IPS-18c (cell line): ENCODE measurements around the gene PCDHGA5.
"Not testable (repeated sequence)": the region's sequence is repeated elsewhere in the genome, so short reads cannot be mapped to it uniquely, and the experiment has no call there.

Experiments
- H3K4me3 ChIP-seq: 2 replicates; pipeline ENCODE4 v1.7.0; 2013; ENCODE audit warnings: low read depth, mild to moderate bottlenecking, low read length, moderate library complexity; ENCODE audit not compliant: insufficient read depth
- H3K9me3 ChIP-seq: one replicate; pipeline ENCODE4 v1.6.1; 2013; ENCODE audit warnings: mild to moderate bottlenecking, low read length, moderate library complexity; ENCODE audit not compliant: control insufficient read depth, insufficient read depth

The PCDHGA5 gene

GRCh38 chr5:141398608-141399007 is 34.6 kb downstream of the PCDHGA5 start:
- Histone ChIP-seq H3K4me3 (no peak overlapping the region), H3K9me3 (peaks cover 19% of the 10 kb centered on the region)

DNA sequence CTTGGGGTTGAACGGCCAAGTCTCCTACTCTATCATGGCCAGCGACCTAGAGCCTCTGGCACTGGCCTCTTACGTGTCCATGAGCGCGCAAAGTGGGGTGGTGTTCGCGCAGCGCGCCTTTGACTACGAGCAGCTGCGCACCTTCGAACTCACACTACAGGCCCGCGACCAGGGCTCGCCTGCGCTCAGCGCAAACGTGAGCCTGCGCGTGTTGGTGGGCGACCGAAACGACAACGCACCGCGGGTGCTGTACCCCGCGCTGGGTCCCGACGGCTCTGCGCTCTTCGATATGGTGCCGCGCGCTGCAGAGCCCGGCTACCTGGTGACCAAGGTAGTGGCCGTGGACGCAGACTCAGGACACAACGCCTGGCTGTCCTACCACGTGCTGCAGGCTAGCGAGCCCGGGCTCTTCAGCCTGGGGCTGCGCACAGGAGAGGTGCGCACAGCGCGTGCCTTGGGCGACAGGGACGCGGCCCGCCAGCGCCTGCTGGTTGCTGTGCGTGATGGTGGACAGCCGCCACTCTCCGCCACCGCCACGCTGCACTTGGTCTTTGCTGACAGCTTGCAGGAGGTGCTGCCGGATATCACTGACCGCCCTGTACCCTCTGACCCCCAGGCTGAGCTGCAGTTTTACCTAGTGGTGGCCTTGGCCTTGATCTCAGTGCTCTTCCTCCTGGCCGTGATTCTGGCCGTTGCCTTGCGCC is 35.7 kb downstream of the PCDHGA5 start:
- Histone ChIP-seq H3K9me3 (peaks cover 15% of the 10 kb centered on the region), H3K4me3 (no peak overlapping the region)

DNA sequence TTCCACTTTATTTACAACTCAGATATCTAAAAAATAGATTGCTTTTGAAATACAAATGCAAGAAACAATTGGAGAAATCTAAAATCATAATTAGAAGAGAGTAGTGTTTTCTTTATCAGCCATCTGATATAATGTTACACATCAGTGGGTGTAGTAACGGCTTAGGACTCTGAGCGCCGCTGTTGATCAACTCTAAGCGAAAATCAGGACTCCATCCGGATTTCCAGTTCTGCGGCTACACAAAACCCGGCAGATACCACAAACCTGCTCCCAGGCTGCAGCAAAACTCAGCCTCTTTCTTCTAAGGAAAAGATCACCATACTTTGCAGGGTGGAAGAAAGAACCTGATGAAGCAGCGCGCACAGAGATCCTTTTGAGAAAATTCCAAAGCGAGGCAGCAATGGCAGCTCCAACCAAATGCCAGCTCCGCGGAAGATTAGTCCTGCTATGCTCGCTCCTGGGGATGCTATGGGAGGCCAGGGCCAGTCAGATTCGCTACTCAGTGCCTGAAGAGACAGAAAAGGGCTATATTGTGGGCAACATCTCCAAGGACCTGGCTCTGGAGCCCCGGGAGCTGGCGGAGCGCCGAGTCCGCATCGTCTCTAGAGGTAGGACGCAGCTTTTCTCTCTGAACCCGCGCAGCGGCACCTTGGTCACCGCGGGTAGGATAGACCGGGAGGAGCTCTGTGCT is 38.7 kb downstream of the PCDHGA5 start, which contains the start of gene PCDHGA9:
PCDHGA9 (plus strand) TSS at position 226 of the 691 bp plus-strand sequence; CDS start at position 401, 175 bp downstream.
- Histone ChIP-seq H3K4me3 (no peak within 1 kb of the TSS), H3K9me3 (peaks cover 15% of the 10 kb centered on the region)

DNA sequence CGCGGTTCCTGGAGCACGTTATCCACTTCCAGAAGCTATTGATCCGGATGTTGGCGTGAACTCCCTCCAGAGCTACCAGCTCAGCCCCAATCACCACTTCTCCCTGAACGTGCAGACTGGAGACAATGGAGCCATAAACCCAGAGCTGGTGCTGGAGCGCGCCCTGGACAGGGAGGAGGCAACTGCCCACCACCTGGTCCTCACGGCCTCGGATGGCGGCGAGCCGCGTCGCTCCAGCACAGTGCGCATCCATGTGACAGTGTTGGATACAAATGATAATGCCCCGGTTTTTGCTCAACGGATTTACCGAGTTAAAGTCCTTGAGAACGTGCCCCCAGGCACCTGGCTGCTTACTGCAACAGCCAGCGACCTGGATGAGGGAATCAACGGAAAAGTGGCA is 39.4 kb downstream of the PCDHGA5 start:
- H3K4me3 ChIP-seq: no peak overlapping the region
- peaks cover 13% of the 10 kb centered on the region for H3K9me3 ChIP-seq

DNA sequence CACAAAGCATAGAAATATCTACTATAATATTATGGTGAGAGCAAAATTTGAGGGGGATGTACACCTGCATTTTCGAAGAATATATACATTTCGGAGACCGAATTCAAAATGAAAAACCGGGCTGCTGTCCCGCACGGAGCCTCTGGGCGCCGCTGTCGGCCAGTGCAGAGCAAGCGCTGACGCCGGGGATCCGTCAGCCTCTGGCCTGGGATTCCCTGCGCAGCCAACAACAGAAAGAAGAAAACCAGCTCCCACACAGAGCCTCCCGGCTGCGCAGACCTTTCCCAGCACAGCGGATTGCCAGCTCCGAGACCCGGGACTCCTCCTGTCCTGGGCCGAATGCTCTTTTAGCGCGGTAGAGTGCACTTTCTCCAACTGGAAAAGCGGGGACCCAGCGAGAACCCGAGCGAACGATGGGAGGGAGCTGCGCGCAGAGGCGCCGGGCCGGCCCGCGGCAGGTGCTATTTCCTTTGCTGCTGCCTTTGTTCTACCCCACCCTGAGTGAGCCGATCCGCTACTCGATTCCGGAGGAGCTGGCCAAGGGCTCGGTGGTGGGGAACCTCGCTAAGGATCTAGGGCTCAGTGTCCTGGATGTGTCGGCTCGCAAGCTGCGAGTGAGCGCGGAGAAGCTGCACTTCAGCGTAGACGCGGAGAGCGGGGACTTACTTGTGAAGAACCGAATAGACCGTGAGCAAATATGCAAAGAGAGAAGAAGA is 44.0 kb downstream of the PCDHGA5 start, which contains the start of gene PCDHGB6:
PCDHGB6 (plus strand) TSS at position 232 of the 716 bp plus-strand sequence; CDS start at position 414, 182 bp downstream.
- H3K9me3 ChIP-seq: not testable (repeated sequence)
- peak within 1 kb of the TSS; percentile 73 for H3K4me3 ChIP-seq

GRCh38 chr5:141409598-141410306 is 45.8 kb downstream of the PCDHGA5 start:
- Histone ChIP-seq H3K4me3 (no peak overlapping the region), H3K9me3 (peaks cover 3% of the 10 kb centered on the region)

DNA sequence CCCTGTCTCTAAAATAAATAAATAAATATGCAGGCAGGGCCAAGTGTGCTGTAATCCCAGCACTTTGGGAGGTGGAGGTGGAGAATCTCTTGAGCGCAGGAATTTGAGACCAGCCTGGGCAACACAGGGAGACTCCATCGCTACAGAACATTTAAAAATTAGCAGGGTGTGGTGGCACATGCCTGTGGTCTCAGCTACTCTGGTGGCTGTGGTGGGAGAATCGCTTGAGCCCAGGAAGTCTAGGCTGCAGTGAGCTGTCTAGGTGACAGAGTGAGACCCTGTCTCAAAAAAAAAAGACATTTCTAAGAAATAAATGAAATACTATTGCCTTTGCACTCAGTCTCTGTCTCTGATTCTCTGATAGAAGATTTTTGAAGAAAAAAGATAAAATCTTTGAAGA is 47.6 kb downstream of the PCDHGA5 start:
- no peak overlapping the region for H3K4me3 ChIP-seq
- H3K9me3 ChIP-seq: peaks cover 4% of the 10 kb centered on the region

- Histone ChIP-seq H3K9me3 (peaks cover 4% of the 10 kb centered on the region), H3K4me3 (peak within 1 kb of the TSS; percentile 29; the same call in 1 of the 2 replicates)
Observed at GRCh38 chr5:141412854-141413539, 49.0 kb downstream of the PCDHGA5 start, which contains the start of gene PCDHGA10. PCDHGA10 (plus strand) TSS chr5:141412987; CDS start chr5:141413176, 189 bp downstream.

- H3K4me3 ChIP-seq: peak overlapping the region; percentile 6; the same call in 1 of the 2 replicates
- peaks cover 7% of the 10 kb centered on the region for H3K9me3 ChIP-seq
Observed at GRCh38 chr5:141413540-141414069, 49.6 kb downstream of the PCDHGA5 start.

DNA sequence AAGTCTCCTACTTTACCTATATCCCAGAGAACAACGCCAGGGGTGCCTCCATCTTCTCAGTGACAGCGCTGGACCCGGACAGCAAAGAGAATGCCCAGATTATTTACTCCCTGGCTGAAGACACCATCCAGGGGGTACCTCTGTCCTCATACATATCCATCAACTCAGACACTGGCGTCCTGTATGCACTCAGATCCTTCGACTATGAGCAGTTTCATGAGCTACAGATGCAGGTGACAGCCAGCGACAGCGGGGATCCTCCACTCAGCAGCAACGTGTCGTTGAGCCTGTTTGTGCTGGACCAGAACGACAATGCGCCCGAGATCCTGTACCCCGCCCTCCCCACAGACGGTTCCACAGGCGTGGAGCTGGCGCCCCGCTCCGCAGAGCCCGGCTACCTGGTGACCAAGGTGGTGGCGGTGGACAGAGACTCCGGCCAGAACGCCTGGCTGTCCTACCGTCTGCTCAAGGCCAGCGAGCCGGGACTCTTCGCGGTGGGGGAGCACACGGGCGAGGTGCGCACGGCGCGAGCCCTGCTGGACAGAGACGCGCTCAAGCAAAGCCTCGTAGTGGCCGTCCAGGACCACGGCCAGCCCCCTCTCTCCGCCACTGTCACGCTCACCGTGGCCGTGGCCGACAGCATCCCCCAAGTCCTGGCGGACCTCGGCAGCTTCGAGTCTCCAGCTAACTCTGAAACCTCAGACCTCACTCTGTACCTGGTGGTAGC is 50.7 kb downstream of the PCDHGA5 start:
- H3K4me3 ChIP-seq: not testable (repeated sequence)
- H3K9me3 ChIP-seq: peaks cover 15% of the 10 kb centered on the region

DNA sequence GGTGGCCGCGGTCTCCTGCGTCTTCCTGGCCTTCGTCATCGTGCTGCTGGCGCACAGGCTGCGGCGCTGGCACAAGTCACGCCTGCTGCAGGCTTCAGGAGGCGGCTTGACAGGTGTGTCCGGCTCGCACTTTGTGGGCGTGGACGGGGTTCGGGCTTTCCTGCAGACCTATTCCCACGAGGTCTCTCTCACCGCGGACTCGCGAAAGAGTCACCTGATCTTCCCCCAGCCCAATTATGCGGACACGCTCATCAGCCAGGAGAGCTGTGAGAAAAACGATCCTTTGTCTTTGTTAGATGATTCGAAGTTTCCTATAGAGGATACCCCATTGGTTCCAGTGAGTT is 51.3 kb downstream of the PCDHGA5 start:
- H3K4me3 ChIP-seq: not testable (repeated sequence)
- peaks cover 17% of the 10 kb centered on the region for H3K9me3 ChIP-seq
